ENCODE results near the gene FGD6.

GRCh38 chr12:95037906-95038305 lies 179.4 kb downstream of the FGD6 start:
- no peak for TF ChIP-seq CTCF (IDR thresholded peaks at IDR 0.05; ENCODE audit: low read length)
- TF ChIP-seq EZH2 (IDR thresholded peaks at IDR 0.05; ENCODE audit: borderline replicate concordance, low read length), result no peak
